ENCODE data around the gene FBXO42. TPM values are rescaled to one million over a fixed set of nuclear protein-coding genes. Genes with fewer than 3 reads are reported as not detected.
"Not testable (repeated sequence)": the region's sequence is repeated elsewhere in the genome, so short reads cannot be mapped to it uniquely, and the experiment has no call there.

FBXO42 gene
- total RNA-seq, 2 experiments from 2014 or later, result 19.7 to 23.4 TPM

DNA sequence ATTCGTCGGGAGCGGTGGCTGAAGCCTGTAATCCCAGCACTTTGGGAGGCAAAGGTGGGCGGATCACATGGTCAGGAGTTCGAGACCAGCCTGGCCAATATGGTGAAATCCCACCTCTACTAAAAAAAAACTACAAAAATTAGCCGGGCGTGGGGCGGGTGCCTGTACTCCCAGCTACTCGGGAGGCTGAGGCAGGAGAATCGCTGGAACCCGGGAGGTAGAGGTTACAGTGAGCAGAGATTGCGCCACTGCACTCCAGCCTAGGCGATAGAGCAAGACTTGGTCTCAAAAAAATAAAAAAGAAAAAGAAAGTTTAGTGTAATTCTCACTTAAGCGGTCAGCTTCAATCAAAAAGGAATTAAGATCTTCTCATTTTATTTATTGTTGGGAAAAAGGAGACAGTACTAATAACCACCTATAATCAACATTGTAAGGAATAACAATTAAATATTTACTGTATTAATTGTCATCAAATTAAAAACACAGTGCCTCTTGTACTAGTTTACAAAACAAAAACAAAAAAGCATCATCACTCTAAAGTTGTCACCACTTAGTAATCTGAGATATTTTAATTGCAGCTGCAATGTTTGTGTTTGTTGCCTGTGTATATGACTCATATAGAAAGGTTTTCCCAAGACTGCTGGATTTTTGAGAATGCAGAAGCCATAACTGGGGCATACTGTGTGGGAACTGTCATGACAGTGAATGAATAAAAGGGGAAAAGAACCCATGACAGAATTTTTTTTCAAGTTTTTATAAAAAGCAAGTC is 3.7 kb downstream of the FBXO42 start:
- CTCF ChIA-PET, result interaction anchor here (0.8 kb wide), 1 partner anchor 16 kb away, joined by 3 read pairs; no protein-coding TSS in a partner anchor
- H3K9me3 Mint-ChIP-seq (ENCODE audit: insufficient read depth), result no peaks in the 10 kb centered on the region
- H3K27me3 Mint-ChIP-seq (ENCODE audit: low read depth), result no peaks in the 10 kb centered on the region
- ATAC-seq (no peak), DNase-seq (no peak)
- H3K4me3 Mint-ChIP-seq, result no peak overlapping the region
- H3K27ac Mint-ChIP-seq, result no peak overlapping the region
- peaks cover 27% of the 10 kb centered on the region for H3K4me1 Mint-ChIP-seq (ENCODE audit: low read depth)
- POLR2A ChIA-PET, result no interaction called here
- H3K36me3 Mint-ChIP-seq (ENCODE audit: low read depth), result peaks cover 16% of the 10 kb centered on the region

DNA sequence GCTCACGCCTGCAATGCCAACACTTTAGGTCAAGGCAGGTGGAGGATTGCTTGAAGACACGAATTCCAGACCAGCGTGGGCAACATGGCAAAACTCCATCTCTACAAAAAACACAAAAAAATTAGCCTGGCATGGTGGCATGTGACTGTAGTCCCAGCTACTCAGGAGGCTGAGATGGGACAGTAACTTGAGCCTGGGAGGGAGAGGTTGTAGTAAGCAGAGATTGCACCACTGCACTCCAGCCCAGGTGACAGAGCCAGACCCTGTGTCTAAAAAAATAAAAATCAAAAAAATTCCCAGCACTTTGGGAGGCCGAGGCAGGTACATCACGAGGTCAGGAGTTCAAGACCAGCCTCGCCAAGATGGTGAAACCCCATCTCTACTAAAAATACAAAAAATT is 9.0 kb downstream of the FBXO42 start:
- H3K4me3 Mint-ChIP-seq; H3K27ac Mint-ChIP-seq; DNase-seq; H3K4me1 Mint-ChIP-seq (ENCODE audit: low read depth); H3K27me3 Mint-ChIP-seq (ENCODE audit: low read depth); POLR2A ChIA-PET; CTCF ChIA-PET; H3K9me3 Mint-ChIP-seq (ENCODE audit: insufficient read depth); ATAC-seq: not testable (repeated sequence)
- H3K36me3 Mint-ChIP-seq (ENCODE audit: low read depth), result peaks cover 14% of the 10 kb centered on the region

DNA sequence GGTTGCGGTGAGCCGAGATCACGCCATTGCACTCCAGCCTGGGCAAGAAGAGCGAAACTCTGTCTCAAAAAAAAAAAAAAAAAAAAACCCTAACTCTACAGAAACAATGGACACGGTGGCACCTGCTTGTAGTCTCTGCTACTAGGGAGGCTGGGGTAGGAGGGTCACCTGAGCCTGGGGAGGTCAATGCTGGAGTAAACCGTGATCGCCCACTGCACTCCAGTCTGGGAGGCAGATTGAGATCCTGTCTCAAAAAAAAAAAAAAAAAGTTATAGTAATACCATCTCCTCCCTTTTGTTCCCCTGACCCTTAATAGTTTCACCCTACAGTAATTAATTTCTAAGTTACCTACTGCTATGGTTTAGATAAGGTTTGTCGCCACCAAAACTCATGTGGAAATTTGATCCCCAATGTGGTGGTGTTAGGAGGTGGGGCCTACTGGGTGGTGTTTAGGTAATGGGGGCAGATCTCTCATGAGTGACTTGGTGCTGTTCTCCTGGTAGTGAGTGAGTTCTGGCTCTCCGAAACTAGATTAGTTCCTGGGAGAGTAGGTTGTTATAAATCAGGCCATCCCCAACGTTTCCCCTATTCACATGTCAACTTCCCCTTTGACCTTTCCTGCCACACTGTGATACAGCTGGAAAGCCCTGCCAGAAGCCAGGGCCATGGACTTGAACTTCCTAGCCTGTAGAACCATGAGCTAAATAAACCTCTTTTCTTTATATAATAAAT is 9.8 kb downstream of the FBXO42 start:
- peaks cover 3% of the 10 kb centered on the region for H3K4me1 Mint-ChIP-seq (ENCODE audit: low read depth)
- no peak for ATAC-seq
- DNase-seq, result no peak
- no peak overlapping the region for H3K4me3 Mint-ChIP-seq
- H3K36me3 Mint-ChIP-seq (ENCODE audit: low read depth), result peaks cover 10% of the 10 kb centered on the region
- CTCF ChIA-PET, result interaction anchor here (0.7 kb wide), 1 partner anchor 99 kb away, joined by 3 read pairs; no protein-coding TSS in a partner anchor
- POLR2A ChIA-PET, result no interaction called here
- H3K27ac Mint-ChIP-seq, result no peak overlapping the region
- no peaks in the 10 kb centered on the region for H3K27me3 Mint-ChIP-seq (ENCODE audit: low read depth)
- no peaks in the 10 kb centered on the region for H3K9me3 Mint-ChIP-seq (ENCODE audit: insufficient read depth)

DNA sequence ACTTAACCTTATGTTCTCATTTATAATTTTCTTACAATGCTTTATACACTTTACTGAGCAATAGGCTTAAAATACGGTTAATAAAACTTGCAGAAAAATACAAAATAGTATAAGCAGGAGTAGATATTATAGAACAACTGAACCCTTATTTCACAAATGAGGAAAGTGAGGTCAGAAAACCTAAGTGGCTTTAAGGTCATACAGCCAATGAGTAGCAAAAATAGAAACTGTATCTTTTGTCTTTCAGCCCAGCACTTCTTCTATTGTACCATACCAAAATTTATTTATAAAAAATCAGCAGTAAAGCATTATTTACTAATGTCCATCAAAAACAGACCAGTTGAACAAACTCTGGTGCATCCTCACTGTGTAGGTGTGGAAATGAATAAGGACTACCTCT is 11.6 kb downstream of the FBXO42 start:
- Mint-ChIP-seq H3K36me3 (ENCODE audit: low read depth) (peaks cover 9% of the 10 kb centered on the region), H3K4me1 (ENCODE audit: low read depth) (peaks cover 8% of the 10 kb centered on the region), H3K9me3 (ENCODE audit: insufficient read depth) (no peaks in the 10 kb centered on the region), H3K4me3 (no peak overlapping the region), H3K27me3 (ENCODE audit: low read depth) (no peaks in the 10 kb centered on the region), H3K27ac (no peak overlapping the region)
- ChIA-PET POLR2A (no interaction called here), CTCF (no interaction called here)
- ATAC-seq, result no peak
- no peak for DNase-seq

DNA sequence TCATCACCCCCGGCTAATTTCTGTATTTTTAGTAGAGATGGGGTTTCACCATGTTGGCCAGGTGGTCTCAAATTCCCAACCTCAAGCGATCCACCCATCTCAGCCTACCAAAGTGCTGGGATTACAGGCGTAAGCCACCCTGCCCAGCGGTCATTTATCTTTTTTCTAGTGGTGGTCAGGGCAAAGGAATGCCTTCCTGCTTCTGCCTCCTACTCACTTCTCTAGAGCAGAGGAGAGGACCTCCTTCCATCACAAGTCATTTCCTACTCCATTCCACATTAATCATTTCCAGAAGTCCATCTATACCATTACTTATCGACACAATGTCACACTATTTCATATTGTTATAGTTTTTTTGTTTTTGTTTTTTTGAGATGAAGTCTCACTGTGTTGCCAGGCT is 13.3 kb downstream of the FBXO42 start:
- ChIA-PET CTCF (no interaction called here), POLR2A (no interaction called here)
- Mint-ChIP-seq H3K9me3 (ENCODE audit: insufficient read depth) (no peaks in the 10 kb centered on the region), H3K27me3 (ENCODE audit: low read depth) (no peaks in the 10 kb centered on the region), H3K36me3 (ENCODE audit: low read depth) (peaks cover 14% of the 10 kb centered on the region), H3K4me3 (no peak overlapping the region), H3K4me1 (ENCODE audit: low read depth) (peaks cover 14% of the 10 kb centered on the region), H3K27ac (no peak overlapping the region)
- DNase-seq, result no peak
- ATAC-seq, result no peak

DNA sequence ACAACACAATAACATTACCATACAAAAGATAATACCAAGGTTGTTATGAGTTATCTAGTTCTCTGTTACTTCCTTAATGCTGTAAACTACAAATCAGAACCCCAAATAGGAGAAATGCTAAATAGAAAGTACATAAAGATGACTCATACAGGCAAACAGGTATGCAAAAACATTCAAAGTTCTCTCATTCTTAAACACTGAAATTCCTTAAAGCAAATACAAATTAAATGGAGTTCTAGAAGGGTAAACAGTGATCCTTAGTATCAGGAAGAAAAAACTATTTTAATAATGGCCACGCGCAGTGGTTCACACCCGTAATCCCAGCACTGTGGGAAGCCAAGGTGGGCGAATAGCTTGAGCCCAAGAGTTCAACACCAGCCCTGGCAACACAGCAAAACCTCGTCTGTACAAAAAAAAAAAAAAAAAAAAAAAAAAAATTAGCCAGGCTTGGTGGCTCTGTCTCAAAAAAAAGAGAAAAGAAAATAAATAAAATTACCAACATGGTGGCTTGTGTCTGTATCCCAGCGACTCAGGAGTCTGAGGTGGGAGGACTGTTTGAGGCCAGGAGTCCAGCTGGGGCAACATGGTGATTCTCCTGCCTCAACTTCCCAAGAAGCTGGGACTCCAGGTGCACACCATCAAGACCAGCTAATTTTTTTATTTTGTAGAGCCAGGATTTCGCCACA is 17.5 kb downstream of the FBXO42 start:
- H3K9me3 Mint-ChIP-seq (ENCODE audit: insufficient read depth), result no peaks in the 10 kb centered on the region
- H3K4me1 Mint-ChIP-seq (ENCODE audit: low read depth), result peaks cover 14% of the 10 kb centered on the region
- no peak overlapping the region for H3K4me3 Mint-ChIP-seq
- H3K27me3 Mint-ChIP-seq (ENCODE audit: low read depth), result no peaks in the 10 kb centered on the region
- ATAC-seq (no peak), DNase-seq (no peak)
- POLR2A ChIA-PET, result no interaction called here
- peaks cover 10% of the 10 kb centered on the region for H3K36me3 Mint-ChIP-seq (ENCODE audit: low read depth)
- CTCF ChIA-PET, result no interaction called here
- no peak overlapping the region for H3K27ac Mint-ChIP-seq

DNA sequence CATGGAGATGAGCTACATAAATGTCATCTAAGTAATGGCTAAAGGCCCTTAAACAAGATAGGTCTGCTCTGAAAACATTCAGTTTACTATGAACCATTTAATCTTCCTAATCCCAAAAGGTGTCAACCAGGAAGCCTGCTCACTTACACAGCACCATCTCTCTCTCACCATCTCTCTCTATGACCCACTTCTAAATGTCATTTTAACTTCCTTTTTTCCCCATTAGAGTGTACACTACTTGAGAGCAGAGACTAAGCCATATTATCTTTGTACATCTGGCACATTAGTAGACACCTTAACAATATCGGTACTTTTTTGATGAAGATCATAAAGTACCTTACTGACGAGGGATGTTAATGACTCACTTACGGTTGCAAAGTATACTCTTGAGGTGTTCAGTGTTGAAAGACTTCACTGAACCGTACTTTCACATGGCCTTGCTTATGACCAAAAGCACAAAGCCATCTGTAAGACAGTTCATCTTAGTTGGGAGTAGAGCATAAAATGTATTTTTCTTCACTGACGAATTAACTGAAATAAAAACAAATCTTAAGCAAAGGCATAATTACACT is 25.4 kb downstream of the FBXO42 start:
- Mint-ChIP-seq H3K9me3 (ENCODE audit: insufficient read depth) (no peaks in the 10 kb centered on the region), H3K4me1 (ENCODE audit: low read depth) (peaks cover 5% of the 10 kb centered on the region), H3K27ac (no peak overlapping the region), H3K36me3 (ENCODE audit: low read depth) (peaks cover 12% of the 10 kb centered on the region), H3K27me3 (ENCODE audit: low read depth) (no peaks in the 10 kb centered on the region), H3K4me3 (no peak overlapping the region)
- ChIA-PET CTCF (no interaction called here), POLR2A (no interaction called here)
- no peak for ATAC-seq
- DNase-seq, result no peak

DNA sequence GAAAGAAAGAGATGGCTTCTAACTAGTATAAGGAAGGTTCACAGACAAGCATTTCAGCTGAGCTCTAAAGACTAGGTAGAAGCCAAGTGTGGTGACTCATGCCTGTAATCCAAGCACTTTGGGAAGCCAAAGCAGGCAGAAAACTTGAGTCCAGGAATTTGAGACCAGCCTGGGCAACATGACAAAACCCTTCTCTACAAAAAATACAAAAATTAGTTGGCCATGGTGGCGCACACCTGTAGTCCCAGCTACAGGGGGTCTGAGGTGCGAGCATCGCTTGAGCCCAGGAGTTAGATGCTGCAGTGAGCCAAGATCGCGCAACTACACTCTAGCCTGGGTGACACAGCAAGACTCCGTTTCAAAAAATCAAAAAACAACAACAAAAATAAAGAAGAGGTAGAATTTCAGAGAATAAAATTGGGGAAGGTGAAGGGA is 27.8 kb downstream of the FBXO42 start:
- H3K27ac Mint-ChIP-seq, result no peak overlapping the region
- CTCF ChIA-PET, result no interaction called here
- POLR2A ChIA-PET, result no interaction called here
- H3K9me3 Mint-ChIP-seq (ENCODE audit: insufficient read depth), result no peaks in the 10 kb centered on the region
- no peak for ATAC-seq
- H3K27me3 Mint-ChIP-seq (ENCODE audit: low read depth), result no peaks in the 10 kb centered on the region
- no peak overlapping the region for H3K4me3 Mint-ChIP-seq
- H3K4me1 Mint-ChIP-seq (ENCODE audit: low read depth), result peaks cover 5% of the 10 kb centered on the region
- H3K36me3 Mint-ChIP-seq (ENCODE audit: low read depth), result peaks cover 12% of the 10 kb centered on the region
- no peak for DNase-seq

DNA sequence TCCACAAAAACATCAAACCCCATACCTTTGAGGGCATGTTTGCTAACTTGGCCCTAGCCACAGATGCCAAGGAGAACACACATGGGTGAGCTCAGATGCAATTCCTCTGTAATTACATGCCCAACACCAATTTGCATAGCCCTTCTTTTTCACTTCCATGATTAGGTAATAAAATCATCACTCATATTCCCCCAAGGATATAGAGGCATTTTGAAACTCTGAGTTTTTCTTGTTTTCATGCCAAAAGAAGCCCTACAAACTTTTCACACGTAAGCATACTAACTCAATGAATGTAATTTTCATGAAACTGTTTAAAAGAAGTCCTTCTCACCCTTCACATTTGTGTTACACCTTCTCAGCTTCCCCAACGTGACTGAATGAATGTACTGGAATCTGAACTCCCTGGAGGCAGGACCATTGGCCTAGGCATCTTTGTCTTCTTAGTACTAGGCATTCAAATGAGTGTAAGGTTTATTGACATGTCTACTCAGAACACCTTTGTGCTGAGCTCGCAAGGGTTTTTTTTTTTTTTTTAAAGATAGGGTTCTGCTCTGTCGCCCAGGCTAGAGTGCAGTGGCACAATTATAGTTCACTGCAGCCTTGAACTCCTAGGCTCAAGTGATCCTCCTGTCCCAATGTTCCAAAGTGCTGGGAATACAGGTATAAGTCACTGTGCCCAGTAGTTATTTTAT is 31.0 kb downstream of the FBXO42 start:
- Mint-ChIP-seq H3K36me3 (ENCODE audit: low read depth) (peaks cover 2% of the 10 kb centered on the region), H3K9me3 (ENCODE audit: insufficient read depth) (no peaks in the 10 kb centered on the region), H3K4me3 (no peak overlapping the region), H3K27me3 (ENCODE audit: low read depth) (no peaks in the 10 kb centered on the region), H3K27ac (no peak overlapping the region), H3K4me1 (ENCODE audit: low read depth) (no peaks in the 10 kb centered on the region)
- ATAC-seq (no peak), DNase-seq (no peak)
- ChIA-PET CTCF (interaction anchor here (2.0 kb wide), 1 partner anchor 77 kb away, joined by 4 read pairs; no protein-coding TSS in a partner anchor), POLR2A (interaction anchor here (1.1 kb wide), 1 partner anchor 47 kb away, joined by 3 read pairs; no protein-coding TSS in a partner anchor)

DNA sequence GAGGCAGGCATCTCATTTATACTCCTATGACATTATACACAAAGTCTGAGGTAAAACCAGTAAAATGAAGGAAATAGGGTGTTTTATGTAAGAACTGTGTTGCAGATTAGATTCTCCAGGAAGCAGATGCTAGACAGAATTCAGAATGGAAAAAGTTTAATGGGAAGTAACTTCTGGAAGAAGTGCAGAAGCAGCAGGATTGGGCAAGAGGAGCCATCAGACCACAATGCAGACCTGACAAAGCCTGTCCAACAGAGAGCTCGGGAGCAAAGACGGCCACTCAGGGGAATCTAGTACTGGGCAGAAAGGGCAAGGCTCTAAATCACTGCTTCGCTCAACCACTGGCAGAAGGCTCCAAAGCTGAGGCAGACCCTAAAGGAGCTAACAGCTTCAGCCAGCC is 33.7 kb downstream of the FBXO42 start:
- Mint-ChIP-seq H3K4me3 (no peak overlapping the region), H3K27ac (no peak overlapping the region), H3K4me1 (ENCODE audit: low read depth) (no peaks in the 10 kb centered on the region), H3K36me3 (ENCODE audit: low read depth) (peaks cover 10% of the 10 kb centered on the region), H3K27me3 (ENCODE audit: low read depth) (no peaks in the 10 kb centered on the region), H3K9me3 (ENCODE audit: insufficient read depth) (no peaks in the 10 kb centered on the region)
- ChIA-PET CTCF (no interaction called here), POLR2A (no interaction called here)
- DNase-seq, result no peak
- ATAC-seq, result no peak

DNA sequence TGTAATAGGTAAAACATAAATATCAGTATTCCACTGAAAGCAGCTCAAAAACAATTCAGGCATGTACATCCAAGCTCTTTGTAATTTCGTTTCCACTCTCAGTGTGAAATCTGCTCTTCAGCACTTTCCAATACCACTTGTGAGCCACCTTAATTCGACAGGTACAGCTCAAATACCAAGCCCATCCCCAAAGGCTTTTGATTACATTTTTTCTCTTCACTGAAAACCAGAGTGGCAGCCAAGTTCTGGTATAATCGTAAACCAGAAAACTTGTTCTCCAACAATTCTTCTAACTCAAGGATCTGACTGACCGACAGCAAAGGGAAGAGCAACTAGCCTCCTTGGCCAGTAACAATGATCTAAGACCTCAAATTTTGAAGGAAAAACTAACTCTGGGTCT is 36.8 kb downstream of the FBXO42 start:
- ChIA-PET POLR2A (interaction anchor here (0.7 kb wide), 1 partner anchor 296 kb away, joined by 3 read pairs; no protein-coding TSS in a partner anchor), CTCF (no interaction called here)
- H3K9me3 Mint-ChIP-seq (ENCODE audit: insufficient read depth), result no peaks in the 10 kb centered on the region
- H3K4me1 Mint-ChIP-seq (ENCODE audit: low read depth), result no peaks in the 10 kb centered on the region
- peaks cover 26% of the 10 kb centered on the region for H3K36me3 Mint-ChIP-seq (ENCODE audit: low read depth)
- H3K4me3 Mint-ChIP-seq, result no peak overlapping the region
- DNase-seq (no peak), ATAC-seq (no peak)
- no peaks in the 10 kb centered on the region for H3K27me3 Mint-ChIP-seq (ENCODE audit: low read depth)
- no peak overlapping the region for H3K27ac Mint-ChIP-seq

Measured in activated CD8-positive, alpha-beta T cell treated with anti-CD3 and anti-CD28 coated beads, Interleukin-2, amount 10 ng/mL, durations not matched to agents 7 days and 5 days (primary cell).